ENCODE data around the gene AGAP1.

DNA sequence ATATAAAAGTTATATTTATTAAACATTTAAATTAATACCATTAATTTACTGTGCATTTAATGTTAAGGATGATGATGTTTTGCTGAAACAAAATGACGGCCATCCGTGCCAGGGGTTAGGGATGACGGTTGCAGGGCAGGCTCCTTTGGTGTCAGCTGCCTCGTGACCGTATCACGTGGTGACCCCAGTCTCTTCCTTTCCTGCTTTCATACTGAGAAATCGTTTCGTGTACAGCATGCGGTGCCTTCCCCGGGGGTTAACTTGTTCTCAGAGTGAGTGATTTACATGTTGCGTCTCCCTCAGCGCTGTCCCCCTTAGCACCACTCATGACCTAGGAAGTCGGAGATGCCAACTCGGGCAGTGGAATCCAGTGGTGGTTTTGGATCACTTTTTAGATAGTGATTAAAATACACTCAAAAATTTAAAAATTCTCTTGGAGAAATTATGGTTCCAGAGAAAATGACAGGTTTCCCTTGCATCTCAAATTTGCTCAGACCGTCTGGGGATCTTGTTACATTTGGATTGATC is 383.5 kb downstream of the AGAP1 start:
- no peak for TF ChIP-seq YY1 (IDR thresholded peaks at IDR 0.05)
- TF ChIP-seq RAD21 (IDR thresholded peaks at IDR 0.05) = no peak
- TF ChIP-seq NR2F2 (IDR thresholded peaks at IDR 0.05) = no peak
- TF ChIP-seq, protein P1, sequence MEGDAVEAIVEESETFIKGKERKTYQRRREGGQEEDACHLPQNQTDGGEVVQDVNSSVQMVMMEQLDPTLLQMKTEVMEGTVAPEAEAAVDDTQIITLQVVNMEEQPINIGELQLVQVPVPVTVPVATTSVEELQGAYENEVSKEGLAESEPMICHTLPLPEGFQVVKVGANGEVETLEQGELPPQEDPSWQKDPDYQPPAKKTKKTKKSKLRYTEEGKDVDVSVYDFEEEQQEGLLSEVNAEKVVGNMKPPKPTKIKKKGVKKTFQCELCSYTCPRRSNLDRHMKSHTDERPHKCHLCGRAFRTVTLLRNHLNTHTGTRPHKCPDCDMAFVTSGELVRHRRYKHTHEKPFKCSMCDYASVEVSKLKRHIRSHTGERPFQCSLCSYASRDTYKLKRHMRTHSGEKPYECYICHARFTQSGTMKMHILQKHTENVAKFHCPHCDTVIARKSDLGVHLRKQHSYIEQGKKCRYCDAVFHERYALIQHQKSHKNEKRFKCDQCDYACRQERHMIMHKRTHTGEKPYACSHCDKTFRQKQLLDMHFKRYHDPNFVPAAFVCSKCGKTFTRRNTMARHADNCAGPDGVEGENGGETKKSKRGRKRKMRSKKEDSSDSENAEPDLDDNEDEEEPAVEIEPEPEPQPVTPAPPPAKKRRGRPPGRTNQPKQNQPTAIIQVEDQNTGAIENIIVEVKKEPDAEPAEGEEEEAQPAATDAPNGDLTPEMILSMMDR (IDR thresholded peaks at IDR 0.05; ENCODE audit: low read depth, low read length, missing input control) = no peak

All from liver (tissue), 3 donors.